Motor neuron (in vitro differentiated cells): ENCODE results near the gene KRTAP1-1. TPM values are rescaled to one million over a fixed set of nuclear protein-coding genes. Genes with fewer than 3 reads are reported as not detected.
"Not testable (repeated sequence)": the region's sequence is repeated elsewhere in the genome, so short reads cannot be mapped to it uniquely, and the experiment has no call there.

Source experiments
- ATAC-seq, 8 experiments: fragments of 200-7000 bp; cut with Tn5 transposase; replicated peaks in 6 of 8; 2 replicates each; pipeline ENCODE4 v1.8.0; 2021; ENCODE audit warnings: mild to moderate bottlenecking in 8 of 8, moderate library complexity in 8 of 8
- H3K27ac ChIP-seq, 2 donors: fragments of 250-450 bp; sonication (Bioruptor Pico); 2 replicates each; pipeline ENCODE4 v1.9.0; 2021; ENCODE audit warnings: antibody characterized with exemption in 2 of 2, mild to moderate bottlenecking in 2 of 2, moderate library complexity in 1 of 2
- H3K4me1 ChIP-seq, 2 donors: fragments of 250-450 bp; sonication (Bioruptor Pico); replicated peaks in 1 of 2; 2 replicates each; pipeline ENCODE4 v1.6.1; 2021; ENCODE audit warnings: antibody characterized with exemption in 2 of 2, mild to moderate bottlenecking in 2 of 2, moderate library complexity in 1 of 2
- H3K4me3 ChIP-seq, 5 donors: fragments of 250-450 bp; sonication (Bioruptor Pico); 2 replicates each; pipeline ENCODE4 v1.9.0; 2021; ENCODE audit warnings: antibody characterized with exemption in 5 of 5, mild to moderate bottlenecking in 5 of 5, moderate library complexity in 4 of 5
- WGBS, 10 experiments: fragments of 450-650 bp; shearing (Covaris generic); methylation state at CpG; one replicate each; pipeline ENCODE4 v1.0.0; 2022; 5-methylcytosine and 5-hydroxymethylcytosine counted together
- in situ Hi-C, 9 experiments: fragments of 400-800 bp; cut with MboI; loops; one replicate each; pipeline ENCODE4 v1.15.0; 2021; ENCODE audit warnings: low sequenced_read_pairs in 9 of 9, low pct_unique_long_range_greater_than_20kb in 2 of 9; ENCODE audit not compliant: unreplicated experiment in 9 of 9
- total RNA-seq, 8 experiments: library from RNA; unstranded; fragments of 300-600 nt; gene quantifications; 2 replicates each; pipeline versions ENCODE4 v1.2.3 to v1.2.4, GENCODE V29; 2022

Gene KRTAP1-1
- total RNA-seq, 8 experiments from 2014 or later, result not detected

- 52 to 86% (median 66%) methylated on average over 3 to 7 of the region's 7 CpGs; no CpG with 5 or more reads in 3 of the 10 experiments for WGBS, 10 experiments
- in situ Hi-C loops, result no loop called here
- ATAC-seq, result peak in 4 of 8 experiments; percentile 42 to 67 (median 50)
- Histone ChIP-seq H3K27ac (no peak overlapping the region), H3K4me3 (no peak overlapping the region), H3K4me1 (peaks cover 0 to 4% of the 10 kb centered on the region in 2 donors)
Observed at GRCh38 chr17:41015454-41015853, 25.8 kb downstream of the KRTAP1-1 start.

GRCh38 chr17:41013606-41014005, 27.6 kb downstream of the KRTAP1-1 start:
- 0 to 57% (median 29%) methylated on average over 1 of the region's 1 CpG; no CpG with 5 or more reads in 3 of the 10 experiments for WGBS, 10 experiments
- peak in 6 of 8 experiments; percentile 32 to 91 (median 74) for ATAC-seq
- in situ Hi-C loops, result no loop called here
- H3K4me1 ChIP-seq, result peaks cover 0 to 4% of the 10 kb centered on the region in 2 donors
- no peak overlapping the region for H3K27ac ChIP-seq
- H3K4me3 ChIP-seq, result no peak overlapping the region

GRCh38 chr17:41013181-41013580, 28.1 kb downstream of the KRTAP1-1 start:
- in situ Hi-C loops, result no loop called here

GRCh38 chr17:41012326-41013120, 28.7 kb downstream of the KRTAP1-1 start:
- WGBS, 10 experiments, result 8 to 88% (median 83%) methylated on average over 1 to 5 of the region's 6 CpGs; no CpG with 5 or more reads in 1 of the 10 experiments
- ATAC-seq, result no peak
- in situ Hi-C loops, result no loop called here
- peaks cover 0 to 4% of the 10 kb centered on the region in 2 donors for H3K4me1 ChIP-seq
- H3K27ac ChIP-seq, result no peak overlapping the region
- H3K4me3 ChIP-seq, result no peak overlapping the region

More at GRCh38 chr17:41013181-41013580, 28.1 kb downstream of the KRTAP1-1 start:
- 7 to 90% (median 30%) methylated on average over 3 of the region's 3 CpGs; no CpG with 5 or more reads in 3 of the 10 experiments for WGBS, 10 experiments
- ATAC-seq, result no peak
- Histone ChIP-seq H3K4me1 (peaks cover 0 to 4% of the 10 kb centered on the region in 2 donors), H3K27ac (no peak overlapping the region), H3K4me3 (no peak overlapping the region)

- peaks cover 0 to 6% of the 10 kb centered on the region in 2 donors for H3K4me1 ChIP-seq
- in situ Hi-C loops, result no loop called here
- no peak for ATAC-seq
- no peak overlapping the region for H3K27ac ChIP-seq
- no peak overlapping the region for H3K4me3 ChIP-seq
Observed at GRCh38 chr17:41010441-41010840, 30.8 kb downstream of the KRTAP1-1 start.

- H3K27ac ChIP-seq, result no peak overlapping the region
- no peak overlapping the region for H3K4me3 ChIP-seq
- ATAC-seq, result no peak
- WGBS, 10 experiments, result 22 to 100% (median 86%) methylated on average over 1 of the region's 1 CpG; no CpG with 5 or more reads in 2 of the 10 experiments
- H3K4me1 ChIP-seq, result peaks cover 0 to 6% of the 10 kb centered on the region in 2 donors
- in situ Hi-C loops, result no loop called here
Observed at GRCh38 chr17:41009936-41010335, 31.3 kb downstream of the KRTAP1-1 start.

GRCh38 chr17:41009301-41009760, 31.9 kb downstream of the KRTAP1-1 start:
- ATAC-seq, result peak in 1 of 8 experiments; percentile 18
- Histone ChIP-seq H3K27ac (no peak overlapping the region), H3K4me1 (peaks cover 0 to 6% of the 10 kb centered on the region in 2 donors), H3K4me3 (no peak overlapping the region)
- 13 to 80% (median 52%) methylated on average over 2 to 4 of the region's 4 CpGs; no CpG with 5 or more reads in 1 of the 10 experiments for WGBS, 10 experiments
- in situ Hi-C loops, result no loop called here

- no peak for ATAC-seq
- WGBS, 10 experiments, result 40 to 100% (median 83%) methylated on average over 1 to 5 of the region's 8 CpGs; no CpG with 5 or more reads in 3 of the 10 experiments
Observed at GRCh38 chr17:41008811-41009210, 32.4 kb downstream of the KRTAP1-1 start, which contains the start of gene KRTAP3-1. Gene KRTAP3-1, minus strand, starts transcription at chr17:41009128. Its CDS starts 54 bp downstream, at chr17:41009074.

GRCh38 chr17:41004397-41004796, 36.9 kb downstream of the KRTAP1-1 start:
- Histone ChIP-seq H3K4me3 (no peak overlapping the region), H3K27ac (no peak overlapping the region), H3K4me1 (peaks cover 0 to 2% of the 10 kb centered on the region in 2 donors)
- WGBS, 10 experiments, result 80 to 100% (median 98%) methylated on average over 1 to 3 of the region's 3 CpGs; no CpG with 5 or more reads in 4 of the 10 experiments
- no peak for ATAC-seq
- in situ Hi-C loops, result no loop called here

More at GRCh38 chr17:41008811-41009210, 32.4 kb downstream of the KRTAP1-1 start, which contains the start of gene KRTAP3-1:
- no peak within 1 kb of the TSS for H3K27ac ChIP-seq
- peaks cover 0 to 3% of the 10 kb centered on the region in 2 donors for H3K4me1 ChIP-seq
- in situ Hi-C loops, result no loop called here
- no peak within 1 kb of the TSS for H3K4me3 ChIP-seq

GRCh38 chr17:41003926-41004325, 37.3 kb downstream of the KRTAP1-1 start:
- ATAC-seq, result no peak
- WGBS, 10 experiments, result 40 to 88% (median 73%) methylated on average over 1 to 4 of the region's 4 CpGs; no CpG with 5 or more reads in 1 of the 10 experiments
- Histone ChIP-seq H3K27ac (no peak overlapping the region), H3K4me1 (peaks cover 0 to 2% of the 10 kb centered on the region in 2 donors), H3K4me3 (no peak overlapping the region)
- in situ Hi-C loops, result no loop called here

GRCh38 chr17:41002814-41003213, 38.4 kb downstream of the KRTAP1-1 start:
- 0 to 80% (median 36%) methylated on average over 1 to 5 of the region's 5 CpGs for WGBS, 10 experiments
- Histone ChIP-seq H3K27ac (no peak overlapping the region), H3K4me3 (no peak overlapping the region), H3K4me1 (peaks cover 1 to 2% of the 10 kb centered on the region in 2 donors)
- in situ Hi-C loops, result no loop called here
- ATAC-seq, result peak in 3 of 8 experiments; percentile 48 to 96 (median 62)

GRCh38 chr17:41001795-41002194, 39.5 kb downstream of the KRTAP1-1 start:
- no peak overlapping the region for H3K27ac ChIP-seq
- peaks cover 5 to 7% of the 10 kb centered on the region in 2 donors for H3K4me1 ChIP-seq
- H3K4me3 ChIP-seq, result no peak overlapping the region
- ATAC-seq, result no peak
- WGBS, 10 experiments, result 57 to 100% (median 93%) methylated on average over 1 to 3 of the region's 4 CpGs; no CpG with 5 or more reads in 3 of the 10 experiments
- in situ Hi-C loops, result no loop called here

GRCh38 chr17:40999563-40999962, 41.7 kb downstream of the KRTAP1-1 start, which contains the start of gene KRTAP3-2:
Gene KRTAP3-2, minus strand, starts transcription at chr17:40999906. Its CDS starts 53 bp downstream, at chr17:40999853.
- whole genome bisulfite sequencing, 10 experiments, result 80 to 100% methylated on average over 1 of the region's 6 CpGs; no CpG with 5 or more reads in 8 of the 10 experiments
- H3K27ac ChIP-seq, ATAC-seq, H3K4me1 ChIP-seq, H3K4me3 ChIP-seq, in situ Hi-C loops: not testable (repeated sequence)
